Activated T-helper 9 cell treated with anti-CD3 and anti-CD28 coated beads, Interleukin-2, amount 50 U/mL, for 16 hours (primary cell): ENCODE measurements around the gene CARS1.

Experiments used
- DNase-seq: peaks from one replicate; pipeline ENCODE4 v3.0.0-alpha.2; 2020; ENCODE audit warnings: low read depth

CARS1 gene

DNA sequence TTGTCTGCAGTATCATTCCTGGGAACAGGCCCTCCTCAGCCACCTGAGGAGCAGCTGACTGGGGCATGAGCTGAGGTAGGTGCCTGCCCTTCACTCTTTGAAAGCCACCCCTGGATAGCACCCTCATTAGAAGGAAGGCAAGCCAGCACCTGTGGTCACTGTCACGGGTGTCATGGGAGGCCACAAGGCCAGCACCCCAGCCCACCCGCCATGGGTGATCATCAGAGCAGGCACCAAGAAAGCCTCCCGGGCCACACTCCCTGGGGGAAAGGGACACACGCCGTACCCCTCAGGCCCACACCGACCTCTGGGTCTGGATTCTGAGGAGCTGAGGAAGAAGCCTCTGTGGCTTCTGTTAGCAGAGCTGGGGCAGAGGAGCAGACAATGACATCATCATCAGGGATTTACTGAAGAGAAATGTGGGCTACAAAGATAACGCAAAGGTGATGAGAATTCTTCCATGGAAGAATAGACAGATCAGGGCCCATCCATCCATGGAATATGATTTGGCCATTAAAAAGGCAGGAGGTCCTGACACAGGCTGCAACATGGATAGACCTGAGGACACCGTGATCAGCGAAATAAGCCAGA, 48.4 kb downstream of the CARS1 start:
- no peak for DNase-seq

DNA sequence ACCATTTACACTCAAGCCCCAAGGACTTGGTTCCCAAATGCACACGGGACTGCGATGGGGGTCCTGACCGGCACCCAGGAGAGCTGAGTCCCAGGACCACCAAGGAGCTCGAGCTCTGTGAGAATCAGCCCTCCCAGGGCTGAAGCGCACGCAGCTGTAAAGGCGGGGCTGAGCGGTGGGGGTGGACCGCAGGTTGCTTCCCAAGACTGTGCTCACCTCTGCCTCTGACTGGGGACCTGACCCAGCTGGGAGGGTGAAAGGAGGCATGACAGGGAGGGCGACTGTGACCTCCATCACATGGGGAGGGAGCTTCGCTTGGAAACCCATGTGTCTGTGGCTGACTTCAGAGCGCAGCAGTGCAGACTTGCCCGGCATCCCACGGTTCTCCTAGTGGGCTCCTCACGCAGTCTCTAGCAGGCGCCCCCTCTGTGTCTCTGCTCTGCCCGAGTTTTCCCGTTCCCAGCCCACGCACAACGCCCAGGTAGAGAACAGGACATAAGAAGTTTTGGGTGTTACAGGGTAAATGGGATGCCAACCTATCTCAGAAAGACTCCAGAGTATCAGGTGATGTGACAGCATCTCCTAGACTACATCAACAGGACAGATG, 49.7 kb downstream of the CARS1 start:
- DNase-seq = no peak

DNA sequence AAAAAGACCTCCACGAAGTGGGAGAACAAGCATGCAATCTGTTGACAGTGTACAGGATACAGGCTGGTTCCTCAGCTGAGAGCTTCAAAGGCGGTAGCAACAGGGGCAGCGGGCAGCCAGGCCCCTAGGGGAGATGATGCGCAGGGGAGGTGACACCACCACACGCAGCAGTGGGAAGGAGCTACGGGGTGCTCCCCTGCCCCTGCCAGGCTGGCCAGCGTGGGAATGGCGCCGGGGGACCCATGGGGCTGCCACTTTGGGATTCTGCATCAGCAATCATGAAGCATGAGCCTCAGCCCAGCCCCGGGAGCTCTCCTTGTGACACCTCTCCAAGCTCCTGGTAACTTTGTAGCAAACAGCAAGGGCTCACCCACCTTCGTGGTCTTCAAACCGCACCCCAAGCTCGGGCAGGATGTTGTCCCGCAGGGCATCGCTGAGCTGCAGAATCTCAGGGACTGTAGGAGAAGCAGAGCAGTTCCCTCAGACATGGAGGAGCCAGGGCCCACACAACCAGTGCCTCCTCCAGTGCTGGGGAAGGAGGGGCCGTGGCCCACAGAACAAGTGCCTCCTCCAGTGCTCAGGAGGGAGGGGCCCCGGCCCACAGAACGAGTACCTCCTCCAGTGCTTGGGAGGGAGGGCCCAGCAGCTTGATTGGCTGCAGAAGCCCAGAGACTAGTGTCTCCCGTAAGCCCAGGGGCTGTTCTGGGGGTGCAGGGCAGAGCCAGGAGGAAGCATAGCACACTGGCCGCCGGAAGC, 50.5 kb downstream of the CARS1 start:
- DNase-seq = no peak

DNA sequence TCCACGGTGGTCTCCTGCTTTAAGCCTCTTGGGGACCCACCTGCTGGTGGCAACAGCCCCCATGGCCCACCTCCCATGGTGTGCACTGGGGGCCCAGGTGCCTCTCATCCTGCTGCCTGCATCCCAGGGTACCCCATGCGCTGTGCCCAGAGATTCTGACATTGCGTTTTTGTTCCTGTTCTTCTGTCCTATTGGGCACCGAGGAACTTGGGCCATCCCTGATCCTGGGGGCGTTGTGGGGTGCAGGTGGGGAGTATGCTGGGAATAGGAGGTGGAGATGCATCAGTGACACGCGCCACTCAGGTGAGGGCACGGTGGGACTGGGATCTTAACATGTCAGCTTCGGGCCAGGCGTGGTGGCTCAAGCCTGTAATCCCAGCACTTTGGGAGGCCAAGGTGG, 52.7 kb downstream of the CARS1 start:
- no peak for DNase-seq

DNA sequence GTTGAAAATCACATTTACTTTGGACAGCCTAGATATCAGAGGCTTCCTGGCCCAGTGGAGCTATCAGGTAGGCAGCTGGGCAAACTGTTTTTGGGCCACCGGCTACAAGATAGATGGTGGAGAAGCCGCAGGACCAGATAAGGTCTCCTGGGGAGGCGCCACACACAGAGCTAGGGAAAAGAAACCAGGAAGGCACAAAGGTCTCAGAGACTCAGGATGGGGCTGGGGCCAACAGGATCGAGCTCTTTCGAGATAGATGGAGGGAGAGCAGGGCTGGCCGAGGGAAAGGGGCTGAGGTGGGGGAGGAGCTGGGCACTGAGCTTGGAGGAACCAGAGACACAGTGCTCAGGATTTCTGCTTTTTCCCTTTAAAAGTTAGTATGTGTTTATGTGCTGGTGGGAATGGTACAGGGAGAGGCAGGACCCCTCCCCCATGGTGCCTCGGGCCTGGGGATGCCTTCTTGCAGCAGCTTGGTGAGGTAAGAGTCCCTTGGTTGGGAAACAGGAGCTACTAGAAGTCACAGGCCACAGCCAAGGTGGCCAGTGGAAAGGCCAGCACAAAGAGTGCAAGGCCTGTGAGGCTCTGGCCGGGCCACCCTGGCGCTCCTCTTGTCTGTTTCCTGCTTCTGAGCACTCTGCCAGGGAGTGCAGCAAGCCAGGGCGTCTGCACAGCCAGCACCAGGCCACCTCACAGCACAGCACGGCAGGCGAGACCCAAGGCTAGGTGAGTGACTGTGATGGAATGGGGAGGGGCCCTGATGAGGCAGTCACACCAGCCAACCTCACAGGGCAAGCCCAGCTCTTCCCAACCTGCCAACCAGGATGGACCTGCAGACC, 53.6 kb downstream of the CARS1 start:
- no peak for DNase-seq

DNA sequence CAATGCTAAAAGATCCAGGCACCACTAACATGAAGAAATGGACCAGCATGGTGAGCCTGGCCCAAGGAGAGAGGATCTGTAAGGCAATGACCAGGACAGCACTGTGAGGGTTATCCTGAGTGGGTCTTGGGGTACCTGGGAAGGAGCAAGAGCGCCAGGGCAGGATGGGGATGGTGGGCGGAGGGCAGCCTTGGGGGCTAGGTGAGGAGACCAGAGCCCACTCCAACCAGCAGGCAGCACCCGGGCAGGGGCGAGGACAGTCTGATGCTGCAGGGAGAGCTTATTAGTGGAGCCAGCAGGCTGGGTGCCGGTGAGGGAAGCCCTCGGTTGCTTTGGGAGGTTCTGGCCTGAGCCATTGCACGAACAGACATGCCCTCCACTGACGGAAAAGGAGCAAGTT, 54.4 kb downstream of the CARS1 start:
- no peak for DNase-seq

DNA sequence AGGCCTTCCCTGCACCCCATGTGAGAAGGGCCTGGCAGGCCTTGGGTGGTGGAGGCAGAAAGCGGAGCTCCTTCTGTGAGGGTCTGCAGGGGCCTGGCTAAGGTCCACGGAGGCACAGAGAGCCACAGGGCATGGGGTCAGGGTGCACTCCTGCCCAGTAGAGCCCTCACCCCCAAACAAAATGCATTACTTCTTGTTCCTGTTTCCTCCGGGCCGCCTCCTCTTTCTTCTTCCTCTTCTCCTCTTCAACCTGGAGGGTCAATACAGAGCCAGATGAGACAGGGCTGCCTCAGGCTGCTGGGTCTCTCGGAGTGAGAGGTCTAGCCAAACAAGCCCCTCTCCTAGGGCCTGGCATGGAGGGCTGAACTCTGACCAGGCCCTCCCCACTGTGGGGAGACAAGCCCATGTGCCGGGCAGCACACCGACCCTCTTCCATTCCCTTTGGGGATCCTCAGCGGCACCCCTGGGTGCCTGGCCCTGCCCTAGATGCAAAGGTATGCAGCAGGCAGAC, 54.8 kb downstream of the CARS1 start:
- no peak for DNase-seq

DNA sequence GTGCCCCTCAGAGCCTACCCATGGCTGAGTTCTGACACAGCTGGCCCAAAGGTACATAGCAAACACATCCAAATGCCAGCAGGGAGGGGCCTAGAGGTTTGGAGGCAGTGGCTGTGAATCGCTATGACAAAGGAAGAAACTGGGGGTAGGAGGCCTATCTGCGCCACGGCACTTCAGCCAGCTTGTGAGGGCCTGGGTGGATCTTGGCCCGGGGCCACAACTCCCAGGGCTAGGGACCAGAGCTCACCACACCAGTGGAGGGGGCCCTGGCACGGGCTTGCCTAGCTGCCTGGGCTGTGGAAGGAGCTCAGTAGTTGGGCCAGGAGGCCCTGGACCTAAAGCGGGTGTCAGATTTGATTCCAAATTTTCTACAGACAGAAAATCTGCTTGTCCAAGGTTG, 55.7 kb downstream of the CARS1 start:
- DNase-seq = no peak

DNA sequence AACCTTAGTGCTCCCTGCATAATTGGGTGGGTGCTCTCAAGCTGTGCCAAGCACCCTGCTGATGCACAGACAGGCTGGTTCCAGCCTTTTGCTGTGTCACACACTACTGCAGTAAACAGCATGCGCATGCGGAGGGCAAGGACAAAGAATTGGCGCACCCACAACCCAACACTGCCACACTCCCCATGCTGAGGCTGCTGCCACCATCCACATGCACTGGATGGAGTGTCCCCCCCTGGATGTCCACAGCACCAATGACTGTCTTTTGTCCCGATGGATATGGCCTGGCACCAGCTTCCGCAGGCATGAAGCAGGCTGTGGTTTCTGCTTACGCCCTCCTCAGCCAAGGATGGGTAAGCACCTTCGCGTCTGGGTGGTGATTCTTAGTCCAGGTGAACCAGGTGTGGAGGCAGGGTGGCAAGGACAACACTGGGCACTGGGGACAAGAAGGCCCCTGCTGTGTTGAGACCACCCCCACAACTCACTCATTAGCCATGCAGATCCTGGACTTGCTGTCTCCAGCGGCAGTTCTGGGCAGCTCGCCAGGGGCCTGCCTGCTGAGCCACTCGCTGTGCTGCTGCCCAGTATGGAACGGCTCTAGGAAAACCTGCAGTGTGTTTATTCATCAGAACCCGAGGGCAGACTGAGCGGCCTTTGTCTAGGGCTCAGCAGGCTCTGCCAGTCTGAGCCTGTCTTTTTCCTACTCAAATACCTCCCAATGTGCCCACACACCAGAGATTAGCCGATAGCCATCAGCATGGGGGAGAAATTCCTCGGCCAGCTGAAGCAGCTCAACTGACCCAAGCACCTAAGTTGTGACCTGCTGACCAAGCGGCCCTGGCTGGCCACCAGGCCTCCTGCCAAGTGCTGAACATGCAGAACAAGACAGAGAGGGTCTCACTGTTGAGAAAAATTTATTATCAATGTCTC, 56.9 kb downstream of the CARS1 start:
- DNase-seq = no peak

DNA sequence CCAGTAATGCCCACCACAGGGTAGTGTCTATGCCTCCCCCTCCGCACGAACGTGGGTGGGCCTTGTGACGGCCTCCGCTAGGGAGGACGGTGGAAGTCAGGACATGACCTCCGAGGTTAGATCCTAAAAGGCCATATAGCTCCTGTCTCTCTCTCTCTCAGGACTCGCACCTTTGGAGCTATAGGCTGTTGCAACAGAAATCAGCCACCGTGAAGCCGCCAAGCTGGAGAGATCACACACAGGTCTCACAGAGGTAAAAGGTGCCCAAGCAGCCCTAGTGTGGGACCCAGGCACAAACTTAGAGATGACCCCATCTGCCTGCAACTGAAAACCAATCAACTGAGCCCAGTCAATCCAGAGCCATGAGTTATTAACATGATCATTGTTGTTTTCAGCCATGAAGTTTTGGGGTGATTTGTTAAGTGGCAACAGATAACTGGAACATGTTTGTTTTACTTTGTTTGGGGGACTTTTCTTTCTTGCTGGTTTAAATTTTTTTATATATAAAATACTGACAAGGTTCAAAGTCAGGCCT, 57.7 kb downstream of the CARS1 start:
- no peak for DNase-seq

DNA sequence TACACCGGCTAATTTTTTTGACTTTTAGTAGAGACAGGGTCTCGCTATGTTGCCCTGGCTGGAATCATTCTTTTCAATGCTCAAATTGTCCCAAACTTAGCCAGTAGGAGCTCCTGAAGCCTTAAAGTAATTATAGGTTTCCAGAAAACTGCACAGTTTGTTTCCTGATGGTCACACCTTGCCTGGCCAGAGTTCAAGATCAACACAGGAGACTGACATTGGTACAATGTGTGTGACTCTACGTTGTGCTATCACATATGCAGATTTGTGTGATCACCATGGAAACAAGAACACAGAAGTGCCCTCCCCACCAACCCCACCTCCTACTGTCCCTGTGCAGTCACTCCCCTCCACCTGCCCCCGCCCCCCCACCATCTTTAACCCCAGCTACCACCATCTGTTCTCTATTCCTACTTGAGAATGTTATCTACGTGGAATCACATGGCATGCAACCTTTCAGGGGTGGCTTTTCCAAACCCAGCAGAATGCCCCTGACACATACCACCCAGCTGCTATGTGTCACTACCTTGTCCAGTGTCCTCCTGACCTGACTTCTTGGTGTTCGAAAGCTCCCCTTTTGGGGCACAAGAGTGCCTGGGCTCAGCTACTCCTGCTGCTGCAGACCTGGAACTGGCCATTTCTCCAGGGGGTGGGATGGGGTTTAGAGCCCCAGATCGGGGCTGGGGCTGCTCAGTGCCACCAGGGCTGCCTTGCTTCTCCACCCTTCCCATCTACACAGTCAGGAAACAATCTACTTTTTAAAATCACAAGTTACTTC, 59.0 kb downstream of the CARS1 start:
- no peak for DNase-seq

DNA sequence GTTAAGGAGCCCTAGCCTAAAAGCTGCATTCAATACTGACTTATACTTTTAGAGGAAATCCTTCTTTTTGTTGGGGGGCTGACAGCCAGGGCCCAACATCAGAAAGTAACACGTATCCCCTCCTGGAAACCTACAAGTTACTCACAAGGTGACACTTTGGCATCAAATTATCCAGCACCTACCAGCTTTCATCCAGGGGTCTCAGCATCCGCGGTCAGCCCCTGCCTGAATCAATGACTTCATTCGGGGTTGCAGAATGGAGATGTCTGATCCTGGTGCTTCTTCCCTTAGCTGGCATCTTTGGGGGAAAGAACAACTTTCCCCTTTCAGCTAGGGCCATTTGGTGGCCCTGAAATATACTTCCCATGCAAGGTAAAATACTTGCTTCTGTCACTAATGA, 59.8 kb downstream of the CARS1 start:
- DNase-seq = no peak

DNA sequence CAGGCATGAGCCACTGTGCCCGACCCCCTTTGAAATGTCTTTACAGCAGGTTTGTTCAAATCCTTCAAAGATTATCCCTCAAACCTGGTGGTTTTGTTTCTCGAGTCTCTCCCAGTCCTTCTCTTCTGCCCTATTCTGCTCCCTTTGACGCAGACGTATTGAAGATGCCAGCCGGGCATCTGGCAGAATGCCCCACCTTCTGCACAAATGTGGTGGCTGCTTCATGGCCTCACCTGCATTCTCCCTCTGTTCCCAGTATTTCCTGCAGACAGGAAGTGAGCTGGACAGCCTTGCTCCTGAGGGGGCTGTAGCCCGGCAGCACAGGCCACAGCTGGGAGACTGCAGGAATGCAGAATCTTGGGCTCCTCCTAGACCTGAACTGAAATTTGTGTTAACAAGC, 60.2 kb downstream of the CARS1 start:
- no peak for DNase-seq

DNA sequence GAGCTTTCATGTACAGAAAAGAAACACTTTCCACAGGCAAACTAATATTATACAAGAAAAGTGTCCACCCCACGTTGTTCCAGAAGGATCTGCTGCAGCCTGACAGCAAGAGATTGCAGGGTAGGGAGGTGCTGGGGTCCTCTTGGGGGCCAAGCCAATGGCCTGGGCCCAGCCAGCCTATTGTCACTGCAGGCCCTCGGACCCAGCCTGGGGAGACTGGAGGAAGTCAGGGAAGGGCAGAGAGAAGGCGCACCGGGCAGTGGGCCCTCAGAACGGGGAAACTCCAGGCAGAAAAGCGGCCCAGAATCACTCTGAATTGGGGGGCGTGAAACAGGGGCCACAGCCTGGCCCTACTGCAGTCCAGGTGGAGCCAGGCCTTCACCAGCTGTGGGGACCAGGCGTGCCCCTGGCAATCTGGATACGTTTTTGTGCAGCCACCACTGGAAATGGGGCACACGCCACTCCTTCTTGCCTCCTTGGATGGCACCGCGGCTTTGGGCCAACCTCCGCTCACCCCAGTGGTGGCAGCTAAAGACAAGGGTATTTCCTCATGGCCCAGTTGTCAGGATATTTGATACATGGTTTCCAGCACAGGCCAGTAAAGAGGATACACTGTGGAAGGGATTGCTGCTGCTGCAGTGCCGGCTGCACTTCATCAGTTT, 61.2 kb downstream of the CARS1 start:
- DNase-seq = no peak

DNA sequence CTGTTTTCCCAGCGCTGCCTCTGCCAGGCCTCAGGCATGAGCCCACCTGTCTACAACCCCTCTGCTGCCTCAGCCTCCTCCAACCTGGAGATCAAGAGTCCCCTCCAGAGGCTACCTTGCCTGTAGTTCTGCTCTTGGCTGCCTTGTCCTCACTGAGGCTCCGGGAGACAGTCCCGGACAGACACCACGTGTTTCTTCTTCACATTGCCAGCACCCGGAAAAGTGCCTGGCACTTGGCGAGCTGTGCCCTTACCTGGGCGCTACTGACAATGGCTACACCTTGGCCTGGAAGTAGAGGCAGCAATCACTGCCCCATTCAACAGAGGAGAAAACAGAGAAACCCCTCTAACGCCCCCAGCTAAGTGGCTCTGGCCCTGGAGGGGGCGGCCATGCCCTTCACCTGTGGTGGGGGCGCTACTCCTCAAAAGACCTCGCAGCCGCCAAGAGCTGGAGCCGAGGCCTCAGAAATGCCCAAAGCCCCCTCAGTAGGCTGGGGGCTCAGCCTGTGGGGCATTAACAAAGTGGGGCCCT, 62.1 kb downstream of the CARS1 start:
- DNase-seq = no peak

DNA sequence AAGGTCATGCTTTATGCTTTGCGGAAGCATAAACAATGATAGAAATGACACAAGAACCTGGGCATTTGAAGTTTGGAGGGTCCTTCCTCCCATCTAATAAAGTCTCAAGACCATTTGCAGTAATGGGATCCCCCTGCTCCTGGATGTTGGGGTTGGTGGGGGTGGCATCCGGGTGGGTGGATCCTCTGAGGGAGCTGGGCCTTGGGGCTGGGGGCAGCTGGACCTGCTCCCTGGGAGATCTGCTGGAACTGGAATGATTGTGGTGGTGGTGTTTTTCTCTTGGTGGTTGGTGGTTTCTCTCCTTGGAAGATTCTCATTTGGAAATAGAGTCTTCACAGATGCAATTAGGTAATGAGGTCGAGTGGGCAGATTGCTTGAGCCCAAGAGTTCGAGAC, 62.9 kb downstream of the CARS1 start:
- no peak for DNase-seq

DNA sequence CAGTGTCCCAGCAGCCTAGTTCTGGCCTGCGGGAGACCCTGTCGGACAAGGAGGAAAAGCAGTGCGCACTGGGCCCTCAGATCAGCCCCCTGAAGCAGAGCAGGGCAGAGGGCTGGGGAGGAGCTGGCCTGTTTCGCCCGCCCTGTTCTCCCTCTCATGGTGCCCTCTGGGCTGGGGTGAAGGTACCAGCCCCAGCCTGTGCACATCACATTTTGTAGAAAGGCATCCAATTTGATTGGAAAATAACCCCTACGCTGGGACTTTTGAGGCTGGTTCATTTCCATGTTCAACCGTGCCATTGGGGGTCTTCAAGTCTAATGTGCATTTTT, 64.3 kb downstream of the CARS1 start:
- no peak for DNase-seq

DNA sequence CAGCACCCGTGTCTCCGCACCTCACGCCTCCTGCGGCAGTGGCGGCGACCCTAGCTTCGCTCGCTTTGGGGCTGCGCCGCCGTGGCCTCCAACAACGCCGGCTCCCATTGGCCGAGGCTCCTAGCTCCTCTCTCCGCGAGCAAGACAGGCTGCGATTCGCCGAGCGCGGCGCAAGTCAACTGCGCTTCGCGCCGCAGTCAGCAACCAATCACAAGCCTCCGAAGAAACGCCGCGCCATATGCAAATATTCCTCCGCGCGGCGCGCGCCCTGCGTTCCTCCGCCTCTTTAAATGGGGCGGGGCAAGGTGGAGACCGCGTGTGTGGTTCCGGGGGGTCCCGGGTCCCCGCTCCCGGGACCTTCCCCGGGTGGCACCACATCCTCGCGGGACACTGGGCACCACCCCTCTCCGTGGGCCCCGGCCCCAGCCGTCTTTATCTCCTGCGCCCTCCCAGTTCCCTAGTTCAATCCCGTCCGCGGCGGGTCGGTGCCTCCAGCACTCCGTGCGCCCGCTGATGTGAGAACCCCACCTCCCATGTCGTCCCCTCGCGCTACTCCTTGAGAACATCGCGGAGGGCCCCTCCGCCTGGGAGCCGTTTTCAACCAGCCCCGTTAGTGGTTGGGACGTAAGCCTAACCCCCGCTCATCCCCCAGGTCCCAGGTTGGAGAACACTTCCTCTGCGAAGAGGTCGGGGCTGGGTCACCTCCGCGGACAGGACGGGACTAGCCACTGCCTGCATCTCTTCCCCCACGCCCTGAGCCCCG, 64.8 kb downstream of the CARS1 start, which contains the start of gene NAP1L4:
Gene NAP1L4, minus strand, starts transcription at position 96 of the 763 bp plus-strand sequence. CDS start 13,109 bp downstream, outside the sequence.
- DNase-seq = peak; percentile 93
